Tibial nerve (tissue), 3 donors: Measurements from ENCODE around the gene CUX1.

Source experiments
- CTCF ChIP-seq, 5 experiments: fragments of 200-600 bp in 3 of 5; fragments of 450-650 bp in 2 of 5; sonication (generic) in 3 of 5; IDR thresholded peaks; one replicate each; pipeline ENCODE4 v1.5.1; 2016 to 2019; ENCODE audit warnings: antibody characterized with exemption in 5 of 5, mild to moderate bottlenecking in 3 of 5, moderate library complexity in 2 of 5
- POLR2A ChIP-seq, 2 donors: fragments of 450-650 bp; IDR thresholded peaks; one replicate each; pipeline ENCODE4 v1.6.1; 2017; ENCODE audit warnings: antibody characterized with exemption in 2 of 2, mild to moderate bottlenecking in 2 of 2, moderate library complexity in 2 of 2

DNA sequence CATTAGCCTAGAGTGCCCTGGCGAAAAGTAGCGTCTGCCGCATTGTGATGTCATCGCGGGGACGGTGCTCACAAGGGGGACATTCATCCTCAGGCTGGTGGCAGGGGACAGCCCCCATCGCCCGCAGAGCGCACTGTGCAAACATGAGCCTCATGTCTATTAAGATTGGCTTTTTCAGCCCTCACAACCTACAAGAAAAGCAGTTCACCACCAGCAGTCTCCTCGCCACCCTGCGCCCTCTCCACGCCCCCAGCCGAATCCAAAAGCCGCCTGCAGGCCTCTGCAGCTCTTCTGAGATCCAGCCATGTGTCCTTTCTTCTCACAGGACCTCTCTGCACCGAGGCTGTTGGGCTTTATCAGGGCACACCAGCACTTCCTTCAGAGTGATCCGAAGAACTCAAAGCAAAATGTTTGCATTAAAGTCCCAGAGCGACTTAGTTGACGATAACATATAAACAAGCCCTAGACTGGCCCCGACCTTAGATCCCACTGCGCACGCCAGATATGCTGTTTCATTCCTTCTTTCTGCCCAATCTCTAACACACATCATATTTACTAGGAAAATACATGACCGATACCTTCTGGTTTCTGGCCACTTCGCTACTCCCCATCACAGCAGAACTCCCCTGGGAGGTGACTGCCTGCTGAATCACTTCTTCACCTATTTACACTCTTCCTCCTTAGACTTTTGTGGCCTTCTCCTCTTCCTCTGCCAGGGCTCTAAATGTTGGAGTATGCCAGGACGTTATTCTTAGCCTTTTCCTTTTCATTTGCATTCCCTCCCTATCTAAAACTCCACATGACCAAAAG is 263.2 kb downstream of the CUX1 start:
- TF ChIP-seq CTCF (IDR thresholded peaks at IDR 0.05) (no peak), POLR2A (IDR thresholded peaks at IDR 0.05) (no peak)
